GM19452 (cell line): ENCODE results near the gene GALR3.

ENCODE experiments used
- ATAC-seq: cut with Tn5 transposase; IDR thresholded peaks from one replicate; pipeline ENCODE4 v1.9.1; 2021; ENCODE audit not compliant: unreplicated experiment

GALR3 gene

DNA sequence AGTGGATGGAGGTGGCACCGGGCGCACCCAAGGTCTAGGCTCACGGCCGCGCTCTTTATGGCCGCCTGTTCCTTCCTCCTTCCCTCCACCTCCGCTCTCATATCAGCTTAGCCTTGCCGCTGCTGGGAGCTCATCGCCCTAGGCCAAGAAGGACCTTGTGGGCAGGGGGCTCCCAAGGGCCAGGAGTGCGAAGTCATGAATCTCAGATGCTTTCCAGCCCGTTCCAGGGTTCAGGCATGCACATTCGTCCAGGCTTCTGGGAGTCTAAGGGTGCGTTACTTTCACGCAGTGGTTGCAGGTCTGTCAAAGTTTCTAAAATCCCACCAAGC lies 4.1 kb upstream of the GALR3 start:
- no peak for ATAC-seq

DNA sequence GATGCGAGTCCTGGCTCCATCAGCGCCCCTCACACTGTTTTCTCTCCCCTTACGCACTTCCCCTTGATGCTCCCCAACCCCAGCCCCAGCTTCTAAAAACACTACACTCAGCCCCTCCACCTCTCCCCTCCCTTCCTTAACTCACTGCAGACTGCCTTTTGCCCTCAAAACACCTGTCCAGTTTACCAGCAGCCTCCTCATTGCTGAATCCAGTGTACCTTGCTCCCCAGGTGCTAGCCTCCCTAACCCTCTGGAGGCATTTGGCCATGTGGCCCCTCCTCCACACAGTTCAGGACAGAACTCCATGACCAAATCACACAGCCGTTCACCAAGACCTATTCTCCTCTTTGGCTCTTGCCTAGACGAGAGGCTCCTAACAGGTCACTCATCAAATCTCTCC lies 2.8 kb upstream of the GALR3 start:
- no peak for ATAC-seq

DNA sequence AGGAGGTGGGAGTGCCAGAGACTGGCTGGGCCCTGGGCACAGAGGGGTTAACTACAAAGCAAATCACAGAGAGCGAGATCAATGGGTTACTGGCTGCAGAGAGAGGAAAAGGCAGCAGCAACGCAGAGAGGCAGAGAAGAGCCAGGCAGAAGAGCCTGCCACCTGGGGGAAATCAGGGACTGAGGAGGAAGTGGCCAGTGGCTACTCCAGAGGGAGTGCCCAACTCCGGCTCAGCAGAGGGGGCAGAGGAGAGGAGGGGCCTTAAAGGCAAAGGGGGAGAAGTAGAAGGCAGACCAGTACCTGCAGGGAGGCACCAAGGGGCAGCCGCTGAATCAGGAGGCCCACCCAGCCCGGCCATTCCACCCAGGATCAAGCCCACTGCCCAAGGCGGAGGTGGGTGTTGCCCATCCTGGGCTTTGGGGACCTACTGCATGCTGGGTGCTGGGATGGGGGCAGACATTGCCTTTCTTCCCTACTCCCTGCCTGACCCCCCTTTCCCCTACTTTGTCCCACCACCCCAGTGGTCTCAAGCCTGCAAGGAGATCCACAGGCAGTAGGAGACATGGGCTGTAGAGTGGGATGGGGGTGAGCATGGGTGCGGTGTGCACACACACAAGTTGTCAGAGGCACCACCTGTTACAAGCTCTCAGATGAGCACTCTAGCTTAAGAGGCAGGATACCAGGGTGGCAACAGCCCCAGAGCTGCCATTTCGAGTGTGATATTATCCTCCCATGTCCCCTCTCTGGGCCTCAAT lies 926 bp upstream of the GALR3 start:
- no peak for ATAC-seq

DNA sequence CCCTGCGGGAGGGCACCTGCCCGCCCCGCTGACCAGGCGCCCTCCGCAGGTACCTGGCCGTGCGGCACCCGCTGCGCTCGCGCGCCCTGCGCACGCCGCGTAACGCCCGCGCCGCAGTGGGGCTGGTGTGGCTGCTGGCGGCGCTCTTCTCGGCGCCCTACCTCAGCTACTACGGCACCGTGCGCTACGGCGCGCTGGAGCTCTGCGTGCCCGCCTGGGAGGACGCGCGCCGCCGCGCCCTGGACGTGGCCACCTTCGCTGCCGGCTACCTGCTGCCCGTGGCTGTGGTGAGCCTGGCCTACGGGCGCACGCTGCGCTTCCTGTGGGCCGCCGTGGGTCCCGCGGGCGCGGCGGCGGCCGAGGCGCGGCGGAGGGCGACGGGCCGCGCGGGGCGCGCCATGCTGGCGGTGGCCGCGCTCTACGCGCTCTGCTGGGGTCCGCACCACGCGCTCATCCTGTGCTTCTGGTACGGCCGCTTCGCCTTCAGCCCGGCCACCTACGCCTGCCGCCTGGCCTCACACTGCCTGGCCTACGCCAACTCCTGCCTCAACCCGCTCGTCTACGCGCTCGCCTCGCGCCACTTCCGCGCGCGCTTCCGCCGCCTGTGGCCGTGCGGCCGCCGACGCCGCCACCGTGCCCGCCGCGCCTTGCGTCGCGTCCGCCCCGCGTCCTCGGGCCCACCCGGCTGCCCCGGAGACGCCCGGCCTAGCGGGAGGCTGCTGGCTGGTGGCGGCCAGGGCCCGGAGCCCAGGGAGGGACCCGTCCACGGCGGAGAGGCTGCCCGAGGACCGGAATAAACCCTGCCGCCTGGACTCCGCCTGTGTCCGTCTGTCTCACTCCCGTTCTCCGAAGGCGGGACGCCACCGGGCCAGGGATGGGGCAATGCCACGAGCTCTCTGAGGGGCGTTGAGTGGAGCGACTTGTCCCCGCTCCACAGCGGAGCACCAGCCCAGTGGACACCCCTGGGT lies 1.8 kb downstream of the GALR3 start:
- ATAC-seq: no peak

DNA sequence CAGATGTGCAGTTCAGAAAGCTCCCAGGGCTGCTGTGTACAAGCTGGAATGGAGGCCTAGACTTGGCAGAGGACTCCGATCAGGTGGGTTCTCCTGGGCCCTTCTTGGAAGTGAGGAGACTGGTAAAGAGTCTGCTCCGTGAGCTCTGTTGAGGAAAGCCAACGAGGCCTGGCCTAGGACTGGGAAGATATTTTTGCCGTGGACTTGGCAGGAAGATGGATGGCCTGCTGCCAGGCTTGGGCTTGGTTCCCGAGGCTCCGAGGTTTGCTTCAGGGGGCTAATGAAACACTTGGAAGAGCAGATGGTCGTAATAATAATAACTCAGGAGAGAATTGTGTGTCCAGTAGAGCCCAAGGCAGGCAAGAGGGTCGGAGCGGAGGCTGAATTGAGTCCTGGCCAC lies 3.9 kb downstream of the GALR3 start:
- ATAC-seq: no peak

DNA sequence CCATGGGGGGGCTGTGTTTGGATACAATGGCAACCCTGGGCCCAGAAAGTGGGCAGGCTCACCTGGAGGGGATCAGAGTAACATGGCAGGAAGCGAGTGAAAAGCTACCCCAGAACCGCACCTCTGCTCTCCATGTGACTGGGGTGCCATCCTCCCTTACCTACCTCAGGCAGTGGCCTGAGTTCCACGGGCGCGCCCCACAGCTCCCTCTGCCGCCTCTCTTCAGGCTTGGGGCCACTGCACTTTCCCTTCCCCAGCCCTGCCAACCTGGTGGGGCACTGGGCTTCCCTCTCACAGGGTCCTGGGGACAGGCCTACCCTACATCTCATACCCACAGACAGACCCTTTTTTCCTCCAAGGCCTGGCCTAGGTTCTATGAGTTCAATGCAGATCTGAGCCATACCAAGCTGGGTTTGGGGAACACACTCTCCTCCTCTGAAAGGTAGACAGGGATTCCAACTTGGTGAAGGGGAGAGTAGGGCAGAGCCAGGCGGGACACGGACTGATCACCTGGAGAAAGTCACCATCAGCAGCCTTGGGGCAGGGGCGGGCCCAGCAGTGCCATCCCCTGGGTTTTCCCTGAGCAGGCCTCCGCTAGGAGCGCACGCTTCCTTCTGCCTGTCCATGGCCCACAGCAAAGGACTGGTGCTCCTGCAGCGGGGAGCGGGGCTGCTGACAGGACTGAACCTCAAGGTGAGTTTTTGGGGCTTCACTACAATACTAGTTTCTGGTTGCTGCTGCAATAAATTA lies 7.1 kb downstream of the GALR3 start:
- ATAC-seq: no peak

DNA sequence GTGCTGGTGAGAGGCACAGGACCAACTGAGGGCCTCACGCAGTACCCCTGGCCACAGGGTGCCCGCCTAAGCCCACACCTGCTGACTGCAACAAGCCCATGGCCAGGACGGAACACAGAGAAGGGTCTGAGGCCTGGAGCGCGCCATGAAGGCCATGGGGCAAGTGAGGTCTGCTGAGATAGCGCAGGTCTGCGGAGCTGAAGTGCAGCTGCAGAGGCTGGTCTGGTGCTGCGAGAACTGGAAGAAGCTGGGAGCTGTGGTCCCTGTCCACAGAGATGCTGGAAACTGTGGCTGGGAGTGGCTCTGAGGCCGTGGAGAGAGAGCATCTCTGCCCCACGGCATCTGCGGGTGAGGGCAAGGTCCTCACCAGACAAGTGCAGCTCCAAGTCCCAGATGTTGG lies 8.3 kb downstream of the GALR3 start:
- ATAC-seq: no peak

DNA sequence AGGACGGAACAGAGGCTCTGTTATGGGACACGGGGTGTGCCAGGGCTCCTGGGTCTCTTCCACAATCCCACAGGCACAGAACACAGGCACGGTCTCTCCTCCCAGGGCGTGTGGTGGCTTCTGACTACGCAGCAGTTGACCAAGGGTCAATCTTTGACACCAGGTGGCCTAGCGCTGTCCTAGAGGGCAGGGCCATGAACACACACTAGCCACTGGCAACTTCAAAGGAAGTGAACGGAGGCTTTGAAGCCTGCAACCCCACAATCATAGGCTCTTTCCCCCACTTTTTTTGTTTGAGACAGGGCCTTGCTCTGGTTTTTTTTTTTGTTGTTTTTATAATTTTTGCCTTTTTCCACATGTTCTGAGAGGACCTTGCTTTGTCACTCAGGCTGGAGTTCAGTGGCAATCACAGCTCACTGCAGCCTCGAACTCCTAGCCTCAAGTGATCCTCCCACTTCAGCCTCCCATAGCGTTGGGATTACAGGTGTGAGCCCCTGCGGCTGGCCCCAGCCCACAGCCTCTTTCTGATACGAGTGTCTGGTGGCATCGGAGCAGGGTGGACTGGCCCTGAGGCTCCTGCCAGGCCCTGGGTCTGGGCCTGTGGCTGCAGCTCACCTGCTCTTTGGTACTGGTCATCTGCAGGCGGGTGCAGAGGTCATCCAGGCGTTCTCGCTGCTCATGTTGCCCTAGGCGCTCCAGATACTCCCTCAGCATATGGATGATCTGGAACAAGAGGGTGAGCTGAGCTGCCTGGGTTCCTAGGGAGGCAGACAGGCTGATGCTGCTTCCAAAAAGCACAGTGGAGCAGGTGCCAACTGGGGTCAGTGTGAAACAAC lies 9.1 kb downstream of the GALR3 start:
- ATAC-seq: no peak

DNA sequence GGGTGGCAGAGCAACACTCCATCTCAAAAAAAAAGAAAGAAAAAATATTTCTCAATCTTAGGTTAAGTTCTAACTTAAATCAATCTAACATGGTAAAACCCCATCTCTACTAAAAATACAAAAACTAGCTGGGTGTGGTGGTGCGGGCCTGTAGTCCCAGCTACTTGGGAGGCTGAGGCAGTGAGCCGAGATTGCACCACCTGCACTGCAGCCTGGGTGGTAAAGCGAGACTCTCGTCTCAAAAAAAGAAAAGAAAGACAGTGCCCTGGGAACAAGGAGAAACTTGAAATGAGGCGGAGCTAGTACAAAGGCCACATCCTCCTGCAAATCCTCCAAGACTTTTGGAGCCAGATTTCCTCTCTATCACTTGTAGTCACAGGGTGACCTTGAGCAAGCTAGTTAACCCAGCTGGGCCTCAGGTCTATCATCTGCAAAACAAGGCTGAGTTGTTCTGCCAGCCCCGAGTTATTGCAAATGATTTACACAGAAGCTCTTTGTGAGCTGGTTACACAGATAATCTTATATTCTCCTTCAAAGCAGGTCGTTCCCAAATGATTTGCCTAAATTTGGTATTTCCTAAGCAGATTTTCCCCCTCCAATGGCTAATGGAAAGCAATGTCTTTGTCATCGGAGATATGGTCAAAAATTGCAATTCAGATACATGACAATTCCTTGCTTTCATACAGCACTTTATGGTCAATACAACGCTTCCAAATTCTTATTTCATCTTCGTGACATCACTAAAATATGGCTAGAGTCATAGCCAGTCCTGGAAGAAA lies 19.0 kb downstream of the GALR3 start:
- no peak for ATAC-seq

DNA sequence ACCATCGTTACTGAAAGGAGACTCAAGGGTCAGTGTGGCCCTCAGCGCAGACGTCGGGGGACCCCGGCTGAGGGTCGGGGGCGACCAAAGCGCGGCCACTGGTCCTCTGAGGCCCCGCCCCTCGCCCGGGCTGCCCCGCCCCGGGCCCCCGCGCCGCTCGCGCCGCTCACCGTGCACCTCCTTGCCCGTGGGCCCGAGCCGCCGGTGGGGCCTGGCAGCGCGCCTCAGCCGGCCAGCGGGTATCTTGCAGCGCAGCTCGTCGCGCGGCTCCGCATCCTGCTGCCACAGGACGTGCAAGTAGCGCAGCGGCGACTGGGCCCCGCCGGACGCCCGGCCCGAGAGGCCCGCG lies 20.5 kb downstream of the GALR3 start:
- peak; percentile 45 for ATAC-seq

DNA sequence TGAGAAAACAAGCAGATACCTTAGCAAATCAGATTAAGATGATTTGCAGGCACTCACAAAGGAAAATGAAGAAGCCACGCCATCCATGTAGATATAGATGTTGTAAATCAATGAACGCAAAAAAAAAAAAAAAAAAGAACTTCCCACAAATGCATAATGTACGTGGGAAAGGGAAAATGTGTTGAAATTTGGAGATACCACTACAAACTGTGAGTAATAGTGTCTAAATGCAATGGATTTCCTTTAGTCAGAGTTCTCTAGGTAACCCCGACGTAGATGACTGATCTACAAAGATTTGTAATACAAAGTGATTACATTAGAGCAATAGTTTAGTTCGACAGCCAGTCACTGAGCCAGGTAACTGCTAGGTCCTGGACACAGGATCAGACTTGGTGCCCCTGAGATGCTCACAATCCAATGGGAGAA lies 21.7 kb downstream of the GALR3 start:
- ATAC-seq: no peak

DNA sequence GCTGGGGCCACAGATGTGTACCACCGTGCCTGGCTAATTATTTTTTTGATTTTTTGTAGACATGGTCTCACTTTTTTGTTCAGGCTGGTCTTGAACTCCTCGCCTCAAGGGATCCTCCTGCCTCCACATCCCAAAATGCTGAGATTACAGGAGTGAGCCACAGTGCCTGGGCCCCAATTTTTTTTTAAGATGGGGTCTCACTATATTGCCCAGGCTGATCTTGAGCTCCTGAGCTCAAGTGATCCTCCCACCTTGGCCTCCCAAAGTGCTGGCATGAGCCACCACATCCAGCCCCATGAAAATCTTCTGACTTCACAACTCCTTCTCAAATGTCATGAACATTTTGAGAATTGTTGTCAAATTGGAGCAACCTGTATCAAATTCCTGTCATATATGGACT lies 23.3 kb downstream of the GALR3 start:
- no peak for ATAC-seq

DNA sequence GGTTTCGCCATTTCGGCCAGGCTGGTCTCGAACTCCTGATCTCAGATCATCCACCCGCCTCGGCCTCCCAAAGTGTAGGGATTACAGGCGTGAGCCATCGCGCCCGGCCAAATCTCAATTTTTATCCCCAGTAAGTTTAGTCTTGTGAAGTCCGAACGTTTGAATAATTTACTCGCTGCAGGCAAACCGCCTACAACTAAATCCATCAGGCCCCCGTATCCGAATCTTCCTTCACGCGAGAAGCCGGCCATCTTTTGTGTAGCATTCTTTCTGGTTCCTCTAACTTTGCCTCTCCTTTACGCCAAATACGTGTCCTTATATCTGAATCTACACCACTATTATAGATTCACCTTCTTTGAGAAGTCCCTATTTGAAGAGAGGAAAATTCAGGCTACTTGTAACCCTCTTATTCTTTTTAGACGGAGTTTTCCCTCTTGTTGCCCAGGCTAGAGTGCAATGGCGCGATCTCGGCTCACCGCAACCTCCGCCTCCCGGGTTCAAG lies 25.5 kb downstream of the GALR3 start:
- ATAC-seq: no peak

DNA sequence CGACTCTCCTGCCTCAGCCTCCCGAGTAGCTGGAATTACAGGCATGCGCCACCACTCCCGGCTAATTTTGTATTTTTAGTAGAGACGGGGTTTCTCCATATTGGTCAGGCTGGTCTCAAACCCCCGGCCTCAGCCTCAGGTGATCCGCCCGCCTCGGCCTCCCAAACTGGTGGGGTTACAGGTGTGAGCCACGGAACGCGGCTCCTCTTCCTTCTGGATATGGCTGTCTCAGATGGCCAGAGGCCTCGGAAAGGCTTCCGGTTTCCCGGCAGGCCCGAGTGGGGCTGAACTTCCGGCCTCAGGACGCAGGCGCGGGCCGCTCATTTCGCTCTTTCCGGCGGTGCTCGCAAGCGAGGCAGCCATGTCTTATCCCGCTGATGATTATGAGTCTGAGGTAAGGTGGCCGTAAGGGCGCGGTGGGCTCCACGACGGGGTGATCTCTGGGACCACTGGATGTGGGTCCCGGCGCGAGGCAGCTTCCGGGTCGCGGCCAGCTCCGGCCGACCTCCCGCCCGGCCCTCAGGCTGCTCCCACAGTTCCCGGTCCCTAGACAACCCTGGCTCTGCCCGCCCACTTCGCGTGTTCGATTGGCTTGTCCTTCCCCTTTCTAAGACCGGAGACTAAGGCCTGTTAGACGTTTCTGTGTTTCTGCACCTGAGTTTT lies 26.0 kb downstream of the GALR3 start, which contains the start of gene EIF3L:
EIF3L (plus strand) TSS at position 331 of the 663 bp plus-strand sequence; CDS start at position 362, 31 bp downstream.
- ATAC-seq: peak; percentile 42

DNA sequence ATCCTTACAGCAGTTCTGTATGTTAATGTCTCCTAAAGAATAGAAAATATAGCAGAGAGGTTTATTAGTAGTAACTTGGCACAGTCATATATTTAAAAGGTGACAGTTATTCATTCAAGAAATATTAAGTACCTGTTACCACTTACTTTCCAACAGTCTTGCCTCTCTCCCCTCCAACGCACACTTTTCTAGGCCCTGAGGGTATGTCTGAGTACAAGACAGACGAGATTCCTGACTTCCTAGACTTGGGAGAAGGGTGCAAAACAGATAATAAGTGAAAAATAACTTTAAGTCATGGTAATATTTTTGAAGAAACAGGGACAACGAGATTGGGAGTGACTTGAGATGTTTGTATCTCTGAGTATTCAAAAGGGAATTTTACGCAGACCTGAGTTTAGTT lies 27.6 kb downstream of the GALR3 start:
- no peak for ATAC-seq

DNA sequence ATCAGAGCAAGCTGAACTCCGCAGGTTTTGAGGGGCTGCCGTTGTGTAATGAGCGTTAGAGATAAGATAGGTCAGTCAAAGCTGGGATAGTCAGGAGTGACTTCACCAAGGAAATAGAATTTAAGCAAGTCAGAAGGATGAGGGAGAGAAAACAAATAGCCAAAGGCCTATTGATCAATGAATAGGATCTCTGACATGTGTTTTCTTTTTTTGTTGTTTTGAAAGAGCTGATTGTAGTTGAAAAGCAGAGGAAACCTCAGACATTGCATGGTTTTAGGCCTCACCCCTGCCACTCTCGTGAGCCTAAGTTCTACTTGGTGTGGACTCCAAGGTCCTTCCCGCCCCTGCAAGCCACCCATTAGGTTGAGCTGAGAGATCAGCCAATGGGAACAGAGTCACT lies 29.2 kb downstream of the GALR3 start:
- ATAC-seq: no peak

DNA sequence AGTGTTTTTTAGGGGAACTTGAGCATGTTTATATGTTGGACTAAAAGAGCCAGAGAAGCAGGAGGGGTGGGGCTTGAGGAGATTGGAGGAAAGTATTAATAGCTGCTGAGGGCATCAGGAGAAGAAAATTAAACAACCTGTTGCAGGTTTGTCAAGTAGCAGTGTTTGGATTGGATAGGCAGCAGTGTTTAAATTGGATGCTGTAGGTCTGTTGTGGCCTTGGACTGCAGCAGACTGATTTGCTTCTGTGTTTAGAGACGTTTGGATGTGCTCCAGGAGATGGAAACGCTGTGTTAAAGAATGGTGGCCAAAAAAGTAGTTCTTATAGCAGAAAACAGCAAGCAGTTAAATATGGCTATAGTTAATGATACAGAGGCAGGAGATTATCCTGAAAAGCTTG lies 31.8 kb downstream of the GALR3 start:
- ATAC-seq: no peak

DNA sequence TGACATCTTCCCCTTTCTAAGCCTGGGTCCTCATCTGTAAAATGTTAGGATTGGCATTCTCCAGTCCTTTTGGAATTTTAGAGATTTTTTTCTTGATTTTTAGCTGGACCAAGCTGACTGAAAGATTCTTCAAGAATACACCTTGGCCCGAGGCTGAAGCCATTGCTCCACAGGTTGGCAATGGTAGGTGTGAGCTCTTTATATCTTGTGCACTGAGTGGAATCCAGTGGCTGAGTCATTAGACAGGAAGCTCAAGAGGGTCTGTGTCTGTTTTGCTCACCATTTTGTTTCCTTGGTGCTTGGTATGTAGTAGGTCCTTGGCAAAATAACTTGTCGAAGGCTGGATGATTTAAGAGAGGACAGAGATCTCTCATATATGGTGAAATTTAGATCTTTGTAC lies 32.3 kb downstream of the GALR3 start:
- no peak for ATAC-seq

DNA sequence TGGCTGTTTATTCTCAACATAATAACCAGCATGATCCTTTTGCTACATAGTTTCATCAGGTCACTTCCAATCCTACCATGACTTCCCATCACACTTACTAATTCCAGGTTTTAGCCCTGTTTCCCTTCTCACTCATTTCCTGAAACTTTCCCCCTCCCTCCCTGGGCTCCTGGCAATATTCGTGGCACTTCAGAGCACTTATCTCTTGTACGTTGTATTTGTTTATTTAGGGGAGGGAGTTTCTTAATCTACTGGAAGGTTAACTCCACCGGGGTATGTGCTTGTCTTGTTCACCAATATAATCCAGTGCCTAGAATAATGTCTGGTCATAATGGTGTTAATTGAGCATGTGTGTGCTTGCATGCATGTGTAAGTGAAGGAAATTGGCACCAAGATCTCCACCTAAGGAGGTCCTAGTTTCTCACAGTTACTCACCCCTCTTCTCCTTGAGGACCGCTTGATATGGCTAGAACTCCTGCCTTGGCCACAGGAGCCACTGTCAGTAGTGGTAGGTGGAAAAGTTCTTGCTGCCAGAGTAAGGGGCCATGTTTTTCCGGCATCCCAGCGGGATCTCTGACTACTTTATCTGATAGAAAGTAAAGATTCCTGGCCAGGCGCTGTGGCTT lies 37.7 kb downstream of the GALR3 start:
- no peak for ATAC-seq
